ENCODE measurements around the gene CNGA1.

The CNGA1 gene

GRCh38 chr4:47907089-47907646, 109.3 kb downstream of the CNGA1 start:
- Histone ChIP-seq H3K36me3 (ENCODE audit: insufficient read depth, low read length) (peaks cover 54% of the 10 kb centered on the region; the same call in 1 of the 2 replicates), H3K4me2 (ENCODE audit: insufficient read depth, low read length) (no peak overlapping the region), H3K4me3 (ENCODE audit: low read depth in 1 of 2, low read length in 2 of 2) (no peak overlapping the region), H3K27me3 (ENCODE audit: insufficient read depth, low read length, poor library complexity) (no peaks in the 10 kb centered on the region), H3K79me2 (ENCODE audit: insufficient read depth, low read length) (peaks cover 11% of the 10 kb centered on the region), H4K20me1 (ENCODE audit: insufficient read depth, low read length) (no peaks in the 10 kb centered on the region), H2AFZ (ENCODE audit: low read depth, low read length) (no peak overlapping the region), H3K9me3 (ENCODE audit: insufficient read depth, low read length, severe bottlenecking) (no peaks in the 10 kb centered on the region), H3K4me1 (ENCODE audit: insufficient read depth, low read length) (peaks cover 21% of the 10 kb centered on the region), H3K9ac (ENCODE audit: low read depth, low read length) (no peak overlapping the region), H3K27ac (ENCODE audit: low read length) (no peak overlapping the region)
- DNase-seq (no peak), ATAC-seq (ENCODE audit: insufficient read depth, low read depth) (no peak)
- no peak for TF ChIP-seq EZH2 (IDR thresholded peaks at IDR 0.05; ENCODE audit: borderline replicate concordance, low read depth, low read length, severe bottlenecking)
- TF ChIP-seq, protein P1, sequence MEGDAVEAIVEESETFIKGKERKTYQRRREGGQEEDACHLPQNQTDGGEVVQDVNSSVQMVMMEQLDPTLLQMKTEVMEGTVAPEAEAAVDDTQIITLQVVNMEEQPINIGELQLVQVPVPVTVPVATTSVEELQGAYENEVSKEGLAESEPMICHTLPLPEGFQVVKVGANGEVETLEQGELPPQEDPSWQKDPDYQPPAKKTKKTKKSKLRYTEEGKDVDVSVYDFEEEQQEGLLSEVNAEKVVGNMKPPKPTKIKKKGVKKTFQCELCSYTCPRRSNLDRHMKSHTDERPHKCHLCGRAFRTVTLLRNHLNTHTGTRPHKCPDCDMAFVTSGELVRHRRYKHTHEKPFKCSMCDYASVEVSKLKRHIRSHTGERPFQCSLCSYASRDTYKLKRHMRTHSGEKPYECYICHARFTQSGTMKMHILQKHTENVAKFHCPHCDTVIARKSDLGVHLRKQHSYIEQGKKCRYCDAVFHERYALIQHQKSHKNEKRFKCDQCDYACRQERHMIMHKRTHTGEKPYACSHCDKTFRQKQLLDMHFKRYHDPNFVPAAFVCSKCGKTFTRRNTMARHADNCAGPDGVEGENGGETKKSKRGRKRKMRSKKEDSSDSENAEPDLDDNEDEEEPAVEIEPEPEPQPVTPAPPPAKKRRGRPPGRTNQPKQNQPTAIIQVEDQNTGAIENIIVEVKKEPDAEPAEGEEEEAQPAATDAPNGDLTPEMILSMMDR (IDR thresholded peaks at IDR 0.05; ENCODE audit: borderline replicate concordance, extremely low read depth, low read length, poor library complexity, severe bottlenecking): no peak

- Histone ChIP-seq H3K9ac (ENCODE audit: low read depth, low read length) (no peak overlapping the region), H3K4me2 (ENCODE audit: insufficient read depth, low read length) (no peak overlapping the region), H3K9me3 (ENCODE audit: insufficient read depth, low read length, severe bottlenecking) (no peaks in the 10 kb centered on the region), H2AFZ (ENCODE audit: low read depth, low read length) (no peak overlapping the region), H3K27ac (ENCODE audit: low read length) (no peak overlapping the region), H4K20me1 (ENCODE audit: insufficient read depth, low read length) (no peaks in the 10 kb centered on the region), H3K27me3 (ENCODE audit: insufficient read depth, low read length, poor library complexity) (no peaks in the 10 kb centered on the region), H3K4me1 (ENCODE audit: insufficient read depth, low read length) (no peaks in the 10 kb centered on the region), H3K79me2 (ENCODE audit: insufficient read depth, low read length) (no peaks in the 10 kb centered on the region), H3K36me3 (ENCODE audit: insufficient read depth, low read length) (peaks cover 79% of the 10 kb centered on the region), H3K4me3 (ENCODE audit: low read depth in 1 of 2, low read length in 2 of 2) (no peak overlapping the region)
- DNase-seq: no peak
- TF ChIP-seq, protein P1 (IDR thresholded peaks at IDR 0.05; ENCODE audit: borderline replicate concordance, extremely low read depth, low read length, poor library complexity, severe bottlenecking): no peak
- no peak for TF ChIP-seq EZH2 (IDR thresholded peaks at IDR 0.05; ENCODE audit: borderline replicate concordance, low read depth, low read length, severe bottlenecking)
- no peak for ATAC-seq (ENCODE audit: insufficient read depth, low read depth)
Measured at GRCh38 chr4:47899639-47900038, 116.8 kb downstream of the CNGA1 start.

- H3K9ac ChIP-seq (ENCODE audit: low read depth, low read length): no peak overlapping the region
- H3K27me3 ChIP-seq (ENCODE audit: insufficient read depth, low read length, poor library complexity): no peaks in the 10 kb centered on the region
- H3K36me3 ChIP-seq (ENCODE audit: insufficient read depth, low read length): peaks cover 79% of the 10 kb centered on the region
- H4K20me1 ChIP-seq (ENCODE audit: insufficient read depth, low read length): no peaks in the 10 kb centered on the region
- no peak overlapping the region for H3K4me3 ChIP-seq (ENCODE audit: low read depth in 1 of 2, low read length in 2 of 2)
- no peaks in the 10 kb centered on the region for H3K4me1 ChIP-seq (ENCODE audit: insufficient read depth, low read length)
- no peak overlapping the region; the same call in 1 of the 2 replicates for H3K27ac ChIP-seq (ENCODE audit: low read length)
- H3K9me3 ChIP-seq (ENCODE audit: insufficient read depth, low read length, severe bottlenecking): no peaks in the 10 kb centered on the region
- TF ChIP-seq, protein P1 (IDR thresholded peaks at IDR 0.05; ENCODE audit: borderline replicate concordance, extremely low read depth, low read length, poor library complexity, severe bottlenecking): no peak
- DNase-seq: no peak
- H3K4me2 ChIP-seq (ENCODE audit: insufficient read depth, low read length): no peak overlapping the region
- ATAC-seq (ENCODE audit: insufficient read depth, low read depth): peak; percentile 90
- no peaks in the 10 kb centered on the region for H3K79me2 ChIP-seq (ENCODE audit: insufficient read depth, low read length)
- H2AFZ ChIP-seq (ENCODE audit: low read depth, low read length): no peak overlapping the region
Measured at GRCh38 chr4:47891928-47892327, 124.6 kb downstream of the CNGA1 start.
